GM18511 (cell line): ENCODE results near the gene NQO1.
"Not testable (repeated sequence)": the region's sequence is repeated elsewhere in the genome, so short reads cannot be mapped to it uniquely, and the experiment has no call there.

ENCODE experiments used
- ATAC-seq: cut with Tn5 transposase; IDR thresholded peaks from one replicate; pipeline ENCODE4 v1.9.1; 2021; ENCODE audit warnings: mild to moderate bottlenecking, moderate library complexity; ENCODE audit not compliant: unreplicated experiment

NQO1 gene

GRCh38 chr16:69726313-69727060, at the start of gene NQO1:
TSS of gene NQO1 (minus strand) at chr16:69726560. CDS start at chr16:69726439, 121 bp downstream.
- peak; percentile 98 for ATAC-seq

- no peak for ATAC-seq
These were observed 49.2 kb upstream of the NQO1 start for GRCh38 chr16:69775563-69775962.

GRCh38 chr16:69773260-69773947, 47.0 kb upstream of the NQO1 start:
- ATAC-seq = no peak

- ATAC-seq = no peak
These were observed 45.2 kb upstream of the NQO1 start for GRCh38 chr16:69771651-69771967.

- ATAC-seq = no peak
These were observed 43.0 kb upstream of the NQO1 start for GRCh38 chr16:69769404-69769803.

GRCh38 chr16:69768666-69769065, 42.3 kb upstream of the NQO1 start:
- ATAC-seq = no peak

GRCh38 chr16:69767459-69768229, 41.3 kb upstream of the NQO1 start:
- ATAC-seq = no peak

GRCh38 chr16:69763599-69763942, 37.2 kb upstream of the NQO1 start:
- ATAC-seq = no peak

GRCh38 chr16:69762814-69763598, 36.6 kb upstream of the NQO1 start:
- peak; percentile 16 for ATAC-seq

GRCh38 chr16:69761983-69762813, 35.8 kb upstream of the NQO1 start, which contains the start of gene WWP2:
TSS of gene WWP2 (plus strand) at chr16:69762332. CDS start at chr16:69787011, 24,679 bp downstream.
- ATAC-seq = peak; percentile 78

- not testable (repeated sequence) for ATAC-seq
These were observed 31.0 kb upstream of the NQO1 start for GRCh38 chr16:69757375-69757774.

GRCh38 chr16:69756705-69757104, 30.3 kb upstream of the NQO1 start:
- no peak for ATAC-seq

GRCh38 chr16:69754469-69755310, 28.3 kb upstream of the NQO1 start, which contains the start of gene NOB1:
TSS of gene NOB1 (minus strand) at chr16:69754926. CDS start at chr16:69754910, 16 bp downstream.
- ATAC-seq = peak; percentile 96

GRCh38 chr16:69754143-69754468, 27.7 kb upstream of the NQO1 start:
- ATAC-seq = no peak

GRCh38 chr16:69748694-69749345, 22.5 kb upstream of the NQO1 start:
- ATAC-seq = no peak

- ATAC-seq = no peak
These were observed 20.8 kb upstream of the NQO1 start for GRCh38 chr16:69747115-69747514.

GRCh38 chr16:69745959-69746358, 19.6 kb upstream of the NQO1 start:
- ATAC-seq = no peak

- ATAC-seq = no peak
These were observed 18.9 kb upstream of the NQO1 start for GRCh38 chr16:69745232-69745612.
